K562 (cell line): ENCODE measurements around the gene GDF7.

Experiments
- HMGXB4 ChIP-seq: sonication (generic); formaldehyde crosslinking; IDR thresholded peaks from 2 replicates; pipeline ENCODE4 v1.8.1; 2023; ENCODE audit warnings: mild to moderate bottlenecking, missing genetic modification reagents
- PKNOX1 ChIP-seq: fragments of 450-650 bp; IDR thresholded peaks from 2 replicates; pipeline ENCODE4 v1.6.1; 2016

GRCh38 chr2:20680744-20681375, 13.9 kb downstream of the GDF7 start:
- TF ChIP-seq HMGXB4 (CRISPR knock-in tag) (no peak), PKNOX1 (no peak)
